A673 (cell line): ENCODE results near the gene CLSTN2.

ENCODE experiments used
- CTCF ChIP-seq: fragments of 300-800, 200-600 bp; sonication (generic); conservative IDR thresholded peaks from 2 replicates; pipeline ENCODE4 v1.5.1; 2017; ENCODE audit warnings: low read depth, mild to moderate bottlenecking, antibody characterized with exemption, low read length, moderate library complexity, mixed read lengths
- EZH2 ChIP-seq: fragments of 200-600 bp; sonication (generic); IDR thresholded peaks from 2 replicates; pipeline ENCODE4 v1.6.1; 2017; ENCODE audit warnings: borderline replicate concordance, low read depth, mild to moderate bottlenecking, mixed read lengths, antibody characterized with exemption, low read length; ENCODE audit not compliant: poor library complexity, severe bottlenecking

- TF ChIP-seq CTCF (no peak), EZH2 (no peak)
These were observed 232.8 kb downstream of the CLSTN2 start for GRCh38 chr3:140167600-140168281.
